ENCODE data around the gene C15orf61. TPM values are rescaled to one million over a fixed set of nuclear protein-coding genes. Genes with fewer than 3 reads are reported as not detected.

The C15orf61 gene
- total RNA-seq, 1 experiment from 2014 or later, result 3.9 TPM

DNA sequence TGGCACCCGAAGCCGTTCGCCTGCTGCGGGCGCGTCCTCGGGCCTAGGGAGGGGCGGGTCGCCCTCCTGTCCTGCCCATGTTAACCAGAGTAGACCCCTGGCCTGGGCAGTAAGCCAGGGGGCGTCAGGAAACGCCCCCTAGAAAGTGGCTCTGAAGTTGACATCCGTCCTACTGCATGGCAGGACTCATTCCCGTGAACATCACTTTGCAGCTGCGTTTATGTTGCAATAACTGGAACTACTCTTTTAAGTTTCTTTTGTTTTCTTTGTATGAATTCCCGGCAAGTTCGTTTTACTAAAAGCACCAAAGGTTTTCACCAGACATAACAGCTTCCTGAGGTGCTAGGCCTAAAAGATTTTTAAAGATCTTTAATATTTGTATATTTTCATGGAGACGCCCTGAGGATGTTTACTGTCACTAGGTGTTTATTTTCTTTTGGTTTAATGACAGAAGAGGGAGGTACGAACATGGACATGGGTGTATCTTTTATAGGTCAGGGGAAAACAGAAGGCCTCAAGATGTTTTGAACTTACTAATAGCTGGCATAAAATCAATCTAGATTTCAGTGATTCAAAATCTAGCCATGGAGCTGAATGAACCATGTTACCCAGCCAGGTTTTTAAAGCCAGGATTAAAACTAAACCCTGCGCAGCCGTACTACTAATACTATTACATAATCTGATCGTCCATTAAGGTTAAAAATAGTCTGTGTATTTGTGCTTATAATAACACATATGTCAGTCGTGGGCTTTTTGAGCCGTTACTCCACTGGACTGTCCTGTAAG, 1.0 kb downstream of the C15orf61 start:
- POLR2A ChIA-PET (ENCODE audit: unreplicated experiment), result interaction anchor here (0.5 kb wide), 1 partner anchor 222 kb away, joined by 4 read pairs; no protein-coding TSS in a partner anchor
- Histone ChIP-seq H3K36me3 (ENCODE audit: low read depth, low read length) (no peaks in the 10 kb centered on the region), H3K4me3 (ENCODE audit: low read length) (peak overlapping the region; percentile 92), H3K27me3 (ENCODE audit: low read length) (no peaks in the 10 kb centered on the region), H3K9ac (ENCODE audit: low read length) (peak overlapping the region; percentile 94), H3F3A (ENCODE audit: low read length, unreplicated experiment) (no peaks in the 10 kb centered on the region), H3K4me2 (ENCODE audit: low read length) (peak overlapping the region; percentile 91), H3K27ac (ENCODE audit: low read length) (peak overlapping the region; percentile 81), H3K4me1 (ENCODE audit: insufficient read depth, low read length) (peaks cover 22% of the 10 kb centered on the region), H3K9me3 (ENCODE audit: low read length) (no peaks in the 10 kb centered on the region), H3K9me2 (replicated peaks; ENCODE audit: low read length) (no peaks in the 10 kb centered on the region), H3K79me2 (ENCODE audit: low read length) (peaks cover 55% of the 10 kb centered on the region), H2AFZ (ENCODE audit: low read length) (peak overlapping the region; percentile 81), H4K20me1 (ENCODE audit: low read length) (peaks cover 22% of the 10 kb centered on the region)
- intact Hi-C loops (cut with micrococcal nuclease), result no loop called here
- ATAC-seq (peak; percentile 11), DNase-seq (peak; percentile 20)
- BruUV-seq (replicated peaks), result TSS peak; percentile 68
- TF ChIP-seq EZH2phosphoT487 (IDR thresholded peaks at IDR 0.05; ENCODE audit: borderline replicate concordance, low read length) (no peak), EZH2 (IDR thresholded peaks at IDR 0.05; ENCODE audit: low read length, unreplicated experiment) (no peak)
- TF ChIP-seq, protein P1, sequence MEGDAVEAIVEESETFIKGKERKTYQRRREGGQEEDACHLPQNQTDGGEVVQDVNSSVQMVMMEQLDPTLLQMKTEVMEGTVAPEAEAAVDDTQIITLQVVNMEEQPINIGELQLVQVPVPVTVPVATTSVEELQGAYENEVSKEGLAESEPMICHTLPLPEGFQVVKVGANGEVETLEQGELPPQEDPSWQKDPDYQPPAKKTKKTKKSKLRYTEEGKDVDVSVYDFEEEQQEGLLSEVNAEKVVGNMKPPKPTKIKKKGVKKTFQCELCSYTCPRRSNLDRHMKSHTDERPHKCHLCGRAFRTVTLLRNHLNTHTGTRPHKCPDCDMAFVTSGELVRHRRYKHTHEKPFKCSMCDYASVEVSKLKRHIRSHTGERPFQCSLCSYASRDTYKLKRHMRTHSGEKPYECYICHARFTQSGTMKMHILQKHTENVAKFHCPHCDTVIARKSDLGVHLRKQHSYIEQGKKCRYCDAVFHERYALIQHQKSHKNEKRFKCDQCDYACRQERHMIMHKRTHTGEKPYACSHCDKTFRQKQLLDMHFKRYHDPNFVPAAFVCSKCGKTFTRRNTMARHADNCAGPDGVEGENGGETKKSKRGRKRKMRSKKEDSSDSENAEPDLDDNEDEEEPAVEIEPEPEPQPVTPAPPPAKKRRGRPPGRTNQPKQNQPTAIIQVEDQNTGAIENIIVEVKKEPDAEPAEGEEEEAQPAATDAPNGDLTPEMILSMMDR (conservative IDR thresholded peaks at IDR 0.05; ENCODE audit: low read depth, low read length), result no peak
- CTCF ChIA-PET, result interaction anchor here (0.7 kb wide), 1 partner anchor 310 kb away, joined by 5 read pairs; no protein-coding TSS in a partner anchor

DNA sequence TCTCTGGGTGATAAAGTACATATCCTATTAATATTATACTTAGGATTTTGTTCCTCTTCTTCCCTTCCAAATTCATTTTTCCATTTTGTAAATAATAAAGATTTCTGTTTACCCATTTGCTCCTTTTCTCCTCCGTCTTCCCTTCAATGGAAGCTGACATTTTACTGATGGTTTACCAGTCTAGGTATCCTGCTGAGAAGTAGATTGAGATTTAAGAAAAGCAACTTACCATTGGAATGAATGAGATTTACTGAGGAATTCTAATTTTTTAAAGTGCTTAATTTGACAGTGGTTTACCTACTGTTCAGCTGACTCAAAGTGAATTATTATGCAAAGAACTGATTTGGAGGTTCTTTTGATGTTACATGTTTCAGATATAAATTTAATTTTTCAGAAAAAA, 2.4 kb downstream of the C15orf61 start:
- no peaks in the 10 kb centered on the region for H3K9me3 ChIP-seq (ENCODE audit: low read length)
- no peaks in the 10 kb centered on the region for H3K27me3 ChIP-seq (ENCODE audit: low read length)
- no peak overlapping the region for H3K9ac ChIP-seq (ENCODE audit: low read length)
- ChIA-PET CTCF (no interaction called here), POLR2A (ENCODE audit: unreplicated experiment) (interaction anchor here (0.6 kb wide), 1 partner anchor 8 kb away, joined by 3 read pairs; no protein-coding TSS in a partner anchor)
- peak overlapping the region; percentile 92 for H3K4me3 ChIP-seq (ENCODE audit: low read length)
- H3F3A ChIP-seq (ENCODE audit: low read length, unreplicated experiment), result no peaks in the 10 kb centered on the region
- intact Hi-C loops (cut with micrococcal nuclease), result no loop called here
- peaks cover 22% of the 10 kb centered on the region for H4K20me1 ChIP-seq (ENCODE audit: low read length)
- BruUV-seq (replicated peaks), result no TSS peak
- no peak for DNase-seq
- H3K9me2 ChIP-seq (replicated peaks; ENCODE audit: low read length), result no peaks in the 10 kb centered on the region
- peaks cover 55% of the 10 kb centered on the region for H3K79me2 ChIP-seq (ENCODE audit: low read length)
- H3K27ac ChIP-seq (ENCODE audit: low read length), result no peak overlapping the region
- peak overlapping the region; percentile 91 for H3K4me2 ChIP-seq (ENCODE audit: low read length)
- ATAC-seq, result no peak
- H2AFZ ChIP-seq (ENCODE audit: low read length), result no peak overlapping the region
- 0 out of 2 replicates have a peak, but pooled peaks cover 3% of the 10 kb centered on the region for H3K36me3 ChIP-seq (ENCODE audit: low read depth, low read length)
- TF ChIP-seq EZH2 (IDR thresholded peaks at IDR 0.05; ENCODE audit: low read length, unreplicated experiment), result no peak
- TF ChIP-seq, protein P1 (conservative IDR thresholded peaks at IDR 0.05; ENCODE audit: low read depth, low read length), result no peak
- no peak for TF ChIP-seq EZH2phosphoT487 (IDR thresholded peaks at IDR 0.05; ENCODE audit: borderline replicate concordance, low read length)
- H3K4me1 ChIP-seq (ENCODE audit: insufficient read depth, low read length), result peaks cover 22% of the 10 kb centered on the region

DNA sequence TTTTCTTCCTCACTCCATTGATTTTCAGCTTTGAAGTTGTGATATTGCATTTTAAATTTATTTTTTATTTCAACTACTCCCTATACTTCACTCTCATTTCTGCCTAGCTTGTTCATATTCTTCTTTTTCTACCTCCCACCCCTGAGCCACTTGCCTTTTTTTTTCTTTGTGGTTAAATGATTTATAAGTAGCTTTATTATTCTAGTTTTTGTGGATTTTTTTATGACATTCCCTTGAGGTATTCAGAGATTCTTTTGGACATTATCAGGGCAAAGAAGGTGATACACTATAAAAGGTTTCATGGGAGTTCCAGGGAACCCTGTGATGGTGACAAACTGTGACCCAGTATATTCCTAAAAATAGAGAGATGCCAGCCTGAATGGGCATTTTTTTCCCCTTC, 3.3 kb downstream of the C15orf61 start:
- Histone ChIP-seq H3K27me3 (ENCODE audit: low read length) (no peaks in the 10 kb centered on the region), H4K20me1 (ENCODE audit: low read length) (peaks cover 22% of the 10 kb centered on the region), H3K4me2 (ENCODE audit: low read length) (peak overlapping the region; percentile 91), H3K9ac (ENCODE audit: low read length) (peak overlapping the region; percentile 9; the same call in 1 of the 2 replicates), H2AFZ (ENCODE audit: low read length) (no peak overlapping the region), H3K79me2 (ENCODE audit: low read length) (peaks cover 55% of the 10 kb centered on the region), H3K4me3 (ENCODE audit: low read length) (peak overlapping the region; percentile 92; the same call in 1 of the 2 replicates), H3K36me3 (ENCODE audit: low read depth, low read length) (0 out of 2 replicates have a peak, but pooled peaks cover 3% of the 10 kb centered on the region), H3K4me1 (ENCODE audit: insufficient read depth, low read length) (peaks cover 22% of the 10 kb centered on the region), H3K27ac (ENCODE audit: low read length) (no peak overlapping the region), H3K9me2 (replicated peaks; ENCODE audit: low read length) (no peaks in the 10 kb centered on the region), H3F3A (ENCODE audit: low read length, unreplicated experiment) (no peaks in the 10 kb centered on the region), H3K9me3 (ENCODE audit: low read length) (no peaks in the 10 kb centered on the region)
- TF ChIP-seq EZH2 (IDR thresholded peaks at IDR 0.05; ENCODE audit: low read length, unreplicated experiment) (no peak), EZH2phosphoT487 (IDR thresholded peaks at IDR 0.05; ENCODE audit: borderline replicate concordance, low read length) (no peak)
- TF ChIP-seq, protein P1 (conservative IDR thresholded peaks at IDR 0.05; ENCODE audit: low read depth, low read length), result no peak
- CTCF ChIA-PET, result no interaction called here
- intact Hi-C loops (cut with micrococcal nuclease), result no loop called here
- no TSS peak for BruUV-seq (replicated peaks)
- ATAC-seq (no peak), DNase-seq (no peak)
- POLR2A ChIA-PET (ENCODE audit: unreplicated experiment), result interaction anchor here (0.7 kb wide), 1 partner anchor 368 kb away, joined by 4 read pairs; no protein-coding TSS in a partner anchor
